Vagina (tissue), 2 donors: ENCODE measurements around the gene LANCL2. TPM values are rescaled to one million over a fixed set of nuclear protein-coding genes. Genes with fewer than 3 reads are reported as not detected.
"Not testable (repeated sequence)": the region's sequence is repeated elsewhere in the genome, so short reads cannot be mapped to it uniquely, and the experiment has no call there.

Source experiments
- DNase-seq, 2 donors: peaks; one replicate each; pipeline ENCODE4 v3.0.0-alpha.2; 2017; ENCODE audit errors: extremely low spot score in 2 of 2
- H3K27ac ChIP-seq: fragments of 200-600 bp; sonication (generic); one replicate; pipeline ENCODE4 v1.5.1; 2019
- H3K27me3 ChIP-seq: fragments of 200-600 bp; sonication (generic); one replicate; pipeline ENCODE4 v1.5.1; 2019
- H3K36me3 ChIP-seq, 2 donors: fragments of 200-600 bp; sonication (generic); one replicate each; pipeline ENCODE4 v1.5.1; 2017 to 2019
- H3K4me1 ChIP-seq: fragments of 200-600 bp; sonication (generic); one replicate; pipeline ENCODE4 v1.5.1; 2019
- H3K4me3 ChIP-seq, 2 donors: fragments of 200-600 bp; sonication (generic); 1 replicate in 1 of 2; 2 replicates in 1 of 2; pipeline ENCODE4 v1.5.1; 2016 to 2019
- H3K9me3 ChIP-seq: fragments of 200-600 bp; sonication (generic); one replicate; pipeline ENCODE4 v1.5.1; 2019
- CTCF ChIP-seq, 3 experiments: fragments of 450-650 bp in 2 of 3; fragments of 200-600 bp in 1 of 3; sonication (generic) in 1 of 3; IDR thresholded peaks; one replicate each; pipeline ENCODE4 v1.5.1; 2017 to 2019; ENCODE audit warnings: antibody characterized with exemption in 3 of 3, mild to moderate bottlenecking in 2 of 3, moderate library complexity in 2 of 3
- POLR2A ChIP-seq, 2 donors: fragments of 450-650 bp; IDR thresholded peaks; one replicate each; pipeline ENCODE4 v1.6.1; 2017; ENCODE audit warnings: antibody characterized with exemption in 2 of 2, mild to moderate bottlenecking in 2 of 2, moderate library complexity in 2 of 2
- POLR2AphosphoS5 ChIP-seq, 2 donors: sonication (generic); formaldehyde crosslinking; IDR thresholded peaks; one replicate each; pipeline ENCODE4 v1.9.0; 2017; ENCODE audit warnings: antibody characterized with exemption in 2 of 2, mild to moderate bottlenecking in 2 of 2, low read depth in 1 of 2; ENCODE audit not compliant: insufficient read depth in 1 of 2
- intact Hi-C: fragments of 100-400 bp; cut with DNase I; formaldehyde crosslinking; loops from one replicate; pipeline ENCODE4 v1.15.1; 2023
- total RNA-seq: library from RNA; depleted of rRNA; stranded (reverse); fragments of >200 nt; gene quantifications from one replicate; pipeline ENCODE4 v1.2.3, GENCODE V29; 2016

LANCL2 gene
- total RNA-seq, 1 donor from 2014 or later: 7.6 TPM

DNA sequence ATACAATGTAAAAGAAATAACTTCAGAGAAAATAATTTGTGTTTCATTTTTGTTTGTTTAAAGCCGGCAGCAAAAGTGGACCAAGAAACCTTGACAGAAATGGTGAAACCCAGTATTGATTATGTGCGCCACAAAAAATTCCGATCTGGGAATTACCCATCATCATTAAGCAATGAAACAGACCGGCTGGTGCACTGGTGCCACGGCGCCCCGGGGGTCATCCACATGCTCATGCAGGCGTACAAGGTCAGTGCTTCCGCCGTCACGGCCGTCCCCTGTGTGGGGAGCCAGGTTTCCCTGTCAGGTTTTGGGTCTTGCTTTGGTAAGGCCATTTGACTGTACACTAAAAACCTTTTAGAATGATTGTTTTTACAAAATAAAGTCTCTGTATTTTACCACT, 46.7 kb downstream of the LANCL2 start:
- no peaks in the 10 kb centered on the region for H3K4me1 ChIP-seq
- no peak for TF ChIP-seq CTCF (IDR thresholded peaks at IDR 0.05)
- TF ChIP-seq POLR2A (IDR thresholded peaks at IDR 0.05): no peak
- no peak for DNase-seq
- no peaks in the 10 kb centered on the region for H3K36me3 ChIP-seq
- no peak overlapping the region for H3K4me3 ChIP-seq
- intact Hi-C loops: loop anchor here (10.0 kb wide), 1 partner anchor 637 kb away; no protein-coding TSS in a partner anchor
- H3K27me3 ChIP-seq: no peaks in the 10 kb centered on the region
- no peaks in the 10 kb centered on the region for H3K9me3 ChIP-seq
- H3K27ac ChIP-seq: no peak overlapping the region

DNA sequence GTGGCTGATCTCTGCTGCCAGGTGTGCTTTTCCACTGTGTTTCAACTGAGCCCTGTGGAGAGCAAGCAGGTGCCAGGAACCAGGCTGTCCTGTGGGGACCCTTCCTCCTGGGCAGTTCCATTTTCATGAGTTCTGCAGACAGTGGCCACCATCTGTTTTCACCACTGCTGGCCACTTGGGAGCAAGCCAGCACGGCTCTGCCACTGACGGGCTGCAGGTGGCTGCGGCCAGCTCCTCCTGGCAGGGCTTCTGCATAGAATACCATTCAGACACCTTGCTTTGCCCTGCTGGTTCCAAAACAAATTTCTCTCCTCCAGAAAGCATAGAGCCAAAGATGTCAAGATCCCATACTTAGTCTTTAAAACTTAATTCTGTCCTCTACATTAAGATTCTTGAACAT, 48.3 kb downstream of the LANCL2 start:
- Histone ChIP-seq H3K4me1 (no peaks in the 10 kb centered on the region), H3K4me3 (no peak overlapping the region), H3K27ac (no peak overlapping the region), H3K36me3 (no peaks in the 10 kb centered on the region), H3K9me3 (no peaks in the 10 kb centered on the region), H3K27me3 (no peaks in the 10 kb centered on the region)
- no peak for TF ChIP-seq POLR2A (IDR thresholded peaks at IDR 0.05)
- TF ChIP-seq CTCF (IDR thresholded peaks at IDR 0.05): no peak
- TF ChIP-seq POLR2AphosphoS5 (IDR thresholded peaks at IDR 0.05; ENCODE audit: insufficient read depth in 1 of 2, low read depth in 1 of 2): no peak
- no peak for DNase-seq
- intact Hi-C loops: loop anchor here (10.0 kb wide), 1 partner anchor 639 kb away; no protein-coding TSS in a partner anchor

GRCh38 chr7:55415173-55415778, 50.1 kb downstream of the LANCL2 start:
- TF ChIP-seq POLR2A (IDR thresholded peaks at IDR 0.05): no peak
- no peak for TF ChIP-seq POLR2AphosphoS5 (IDR thresholded peaks at IDR 0.05; ENCODE audit: insufficient read depth in 1 of 2, low read depth in 1 of 2)
- peak; percentile 72 to 80 (median 78) for TF ChIP-seq CTCF (IDR thresholded peaks at IDR 0.05)
- H3K27me3 ChIP-seq: no peaks in the 10 kb centered on the region
- intact Hi-C loops: loop anchor here (2.0 to 10.0 kb wide), 2 partner anchors 134 to 640 kb away; no protein-coding TSS in a partner anchor

GRCh38 chr7:55417456-55417855, 52.3 kb downstream of the LANCL2 start:
- H3K36me3 ChIP-seq, DNase-seq: not testable (repeated sequence)
- intact Hi-C loops: loop anchor here (10.0 kb wide), 1 partner anchor 643 kb away; no protein-coding TSS in a partner anchor

More at GRCh38 chr7:55415173-55415778, 50.1 kb downstream of the LANCL2 start:
- no peak for DNase-seq
- Histone ChIP-seq H3K9me3 (no peaks in the 10 kb centered on the region), H3K4me3 (no peak overlapping the region), H3K27ac (no peak overlapping the region), H3K36me3 (no peaks in the 10 kb centered on the region), H3K4me1 (no peaks in the 10 kb centered on the region)

GRCh38 chr7:55420530-55420929, 55.4 kb downstream of the LANCL2 start:
- Histone ChIP-seq H3K4me3 (no peak overlapping the region), H3K27ac (no peak overlapping the region), H3K27me3 (no peaks in the 10 kb centered on the region), H3K9me3 (no peaks in the 10 kb centered on the region), H3K4me1 (no peaks in the 10 kb centered on the region), H3K36me3 (peaks cover 0 to 1% of the 10 kb centered on the region in 2 donors)
- no peak for TF ChIP-seq CTCF (IDR thresholded peaks at IDR 0.05)
- TF ChIP-seq POLR2A (IDR thresholded peaks at IDR 0.05): no peak
- no peak for TF ChIP-seq POLR2AphosphoS5 (IDR thresholded peaks at IDR 0.05; ENCODE audit: insufficient read depth in 1 of 2, low read depth in 1 of 2)
- intact Hi-C loops: no loop called here
- DNase-seq: no peak

More at GRCh38 chr7:55417456-55417855, 52.3 kb downstream of the LANCL2 start:
- not testable (repeated sequence) for H3K27ac ChIP-seq, H3K9me3 ChIP-seq, H3K4me1 ChIP-seq, H3K4me3 ChIP-seq, H3K27me3 ChIP-seq
